Stimulated activated effector memory CD8-positive, alpha-beta T cell treated with anti-CD3 and anti-CD28 coated beads, Interleukin-12 subunit alpha, Interleukin-12 subunit beta, amount 100 ng/mL, for 72 hours (primary cell): ENCODE measurements around the gene HEPACAM2.

Experiments
- ATAC-seq: fragments of 150-1000 bp; cut with Tn5 transposase; 2 replicates; pipeline ENCODE4 v1.10.0; 2021
- DNase-seq, 2 donors: peaks; one replicate each; pipeline ENCODE4 v3.0.0; 2021 to 2022; ENCODE audit warnings: low spot score in 2 of 2
- H3K27ac Mint-ChIP-seq: one replicate; pipeline ENCODE4 v1.8.0; 2022; ENCODE audit warnings: mild to moderate bottlenecking, mixed read lengths
- H3K36me3 Mint-ChIP-seq: one replicate; pipeline ENCODE4 v1.8.0; 2022; ENCODE audit warnings: mild to moderate bottlenecking, mixed read lengths
- H3K4me1 Mint-ChIP-seq: one replicate; pipeline ENCODE4 v1.8.0; 2022; ENCODE audit warnings: mixed read lengths
- H3K4me3 Mint-ChIP-seq: one replicate; pipeline ENCODE4 v1.8.0; 2022; ENCODE audit warnings: mild to moderate bottlenecking, mixed read lengths
- H3K9me3 Mint-ChIP-seq: one replicate; pipeline ENCODE4 v1.8.0; 2022; ENCODE audit warnings: mixed read lengths

The HEPACAM2 gene

GRCh38 chr7:93219868-93220267 lies 6.4 kb downstream of the HEPACAM2 start:
- Mint-ChIP-seq H3K36me3 (no peaks in the 10 kb centered on the region), H3K27ac (no peak overlapping the region), H3K4me1 (no peaks in the 10 kb centered on the region), H3K9me3 (no peaks in the 10 kb centered on the region), H3K4me3 (no peak overlapping the region)
- ATAC-seq (no peak), DNase-seq (no peak)

GRCh38 chr7:93218997-93219827 lies 7.1 kb downstream of the HEPACAM2 start:
- no peaks in the 10 kb centered on the region for H3K4me1 Mint-ChIP-seq
- H3K36me3 Mint-ChIP-seq: no peaks in the 10 kb centered on the region
- no peaks in the 10 kb centered on the region for H3K9me3 Mint-ChIP-seq
- H3K4me3 Mint-ChIP-seq: no peak overlapping the region
- no peak for DNase-seq
- no peak for ATAC-seq
- no peak overlapping the region for H3K27ac Mint-ChIP-seq

- ATAC-seq (no peak), DNase-seq (no peak)
- Mint-ChIP-seq H3K4me1 (no peaks in the 10 kb centered on the region), H3K4me3 (no peak overlapping the region), H3K36me3 (no peaks in the 10 kb centered on the region), H3K27ac (no peak overlapping the region), H3K9me3 (no peaks in the 10 kb centered on the region)
Measured at GRCh38 chr7:93212881-93213280, 13.4 kb downstream of the HEPACAM2 start.

DNA sequence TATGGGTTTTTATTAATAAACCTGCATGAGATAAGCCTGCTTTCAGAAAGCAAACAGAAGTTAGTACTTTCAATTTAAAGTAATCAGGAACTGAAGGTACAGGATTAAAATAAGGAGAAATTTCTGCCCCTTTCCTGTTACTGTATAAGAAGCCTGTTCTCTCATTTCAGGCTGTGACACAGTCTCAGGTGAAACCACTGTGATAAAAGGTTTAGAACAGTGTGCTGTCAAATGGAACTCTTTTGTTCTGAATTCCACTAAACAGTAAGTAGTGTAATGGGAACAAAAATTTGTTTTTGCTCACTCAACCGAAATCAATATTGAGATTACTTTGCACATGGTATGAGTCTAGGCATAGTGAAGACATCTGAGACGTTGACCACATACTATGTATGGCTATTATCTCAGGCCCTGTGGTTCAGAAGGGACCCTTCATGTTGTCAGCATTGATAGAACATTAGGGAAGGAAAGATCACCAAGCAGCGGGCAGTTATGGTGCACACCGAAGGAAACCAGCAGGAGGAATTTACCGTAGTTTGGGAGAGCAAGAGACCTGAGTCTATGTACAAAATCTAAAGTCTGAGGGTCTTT lies 14.9 kb downstream of the HEPACAM2 start:
- Mint-ChIP-seq H3K4me3 (no peak overlapping the region), H3K9me3 (no peaks in the 10 kb centered on the region), H3K36me3 (no peaks in the 10 kb centered on the region), H3K27ac (no peak overlapping the region), H3K4me1 (no peaks in the 10 kb centered on the region)
- no peak for DNase-seq
- no peak for ATAC-seq

GRCh38 chr7:93205046-93205445 lies 21.2 kb downstream of the HEPACAM2 start:
- no peaks in the 10 kb centered on the region for H3K36me3 Mint-ChIP-seq
- no peak overlapping the region for H3K27ac Mint-ChIP-seq
- DNase-seq (no peak), ATAC-seq (no peak)
- H3K4me3 Mint-ChIP-seq: no peak overlapping the region
- no peaks in the 10 kb centered on the region for H3K9me3 Mint-ChIP-seq
- no peaks in the 10 kb centered on the region for H3K4me1 Mint-ChIP-seq

GRCh38 chr7:93203496-93203895 lies 22.8 kb downstream of the HEPACAM2 start:
- no peak for ATAC-seq
- H3K4me3 Mint-ChIP-seq: no peak overlapping the region
- no peaks in the 10 kb centered on the region for H3K36me3 Mint-ChIP-seq
- no peak overlapping the region for H3K27ac Mint-ChIP-seq
- H3K4me1 Mint-ChIP-seq: no peaks in the 10 kb centered on the region
- no peaks in the 10 kb centered on the region for H3K9me3 Mint-ChIP-seq
- DNase-seq: no peak

GRCh38 chr7:93202594-93203250 lies 23.5 kb downstream of the HEPACAM2 start:
- ATAC-seq (no peak), DNase-seq (no peak)
- Mint-ChIP-seq H3K4me3 (no peak overlapping the region), H3K36me3 (no peaks in the 10 kb centered on the region), H3K4me1 (no peaks in the 10 kb centered on the region), H3K9me3 (no peaks in the 10 kb centered on the region), H3K27ac (no peak overlapping the region)

DNA sequence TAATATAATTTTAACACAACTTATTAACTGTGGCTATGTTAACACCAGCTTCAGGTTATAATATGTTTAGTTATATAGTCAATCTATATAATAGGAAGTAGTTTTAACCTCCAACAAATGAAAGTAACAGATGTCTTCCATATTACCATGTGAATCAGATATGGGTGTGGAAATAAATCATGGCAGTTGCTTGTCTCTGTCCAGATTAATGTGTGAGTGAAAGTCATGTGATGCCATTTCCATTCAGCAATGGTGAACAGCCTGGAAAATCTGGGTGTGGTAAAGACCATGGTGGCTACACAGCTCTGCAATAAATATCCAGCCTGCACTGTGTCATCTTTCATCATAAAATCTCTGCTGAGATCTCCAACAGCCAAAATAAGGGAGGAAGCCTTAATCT lies 27.8 kb downstream of the HEPACAM2 start:
- H3K9me3 Mint-ChIP-seq: no peaks in the 10 kb centered on the region
- DNase-seq (no peak), ATAC-seq (no peak)
- H3K4me3 Mint-ChIP-seq: no peak overlapping the region
- H3K27ac Mint-ChIP-seq: no peak overlapping the region
- H3K36me3 Mint-ChIP-seq: no peaks in the 10 kb centered on the region
- H3K4me1 Mint-ChIP-seq: no peaks in the 10 kb centered on the region

GRCh38 chr7:93196336-93196735 lies 29.9 kb downstream of the HEPACAM2 start:
- no peak for DNase-seq
- no peaks in the 10 kb centered on the region for H3K4me1 Mint-ChIP-seq
- H3K36me3 Mint-ChIP-seq: no peaks in the 10 kb centered on the region
- ATAC-seq: no peak
- H3K4me3 Mint-ChIP-seq: no peak overlapping the region
- H3K27ac Mint-ChIP-seq: no peak overlapping the region
- H3K9me3 Mint-ChIP-seq: no peaks in the 10 kb centered on the region

DNA sequence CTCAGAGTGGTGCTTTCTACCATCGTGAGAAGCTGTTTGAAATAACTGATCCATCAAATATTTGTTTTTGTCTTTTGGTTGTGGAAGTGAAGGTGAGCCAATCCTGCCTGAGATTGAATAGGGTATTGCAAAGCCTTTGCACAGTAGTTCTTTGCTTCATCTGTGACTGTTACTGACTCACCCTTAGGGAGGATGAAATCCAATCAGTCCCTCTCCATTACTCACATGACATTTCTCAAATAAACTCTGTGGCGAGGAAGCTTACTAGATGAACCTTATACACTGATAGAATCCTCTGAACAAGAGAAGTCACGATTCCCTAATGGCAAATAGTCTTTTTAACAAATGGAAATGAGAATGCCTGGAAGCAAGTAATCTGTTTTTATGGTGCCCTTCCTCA lies 31.9 kb downstream of the HEPACAM2 start:
- DNase-seq (no peak), ATAC-seq (no peak)
- Mint-ChIP-seq H3K4me3 (no peak overlapping the region), H3K27ac (no peak overlapping the region), H3K9me3 (no peaks in the 10 kb centered on the region), H3K4me1 (no peaks in the 10 kb centered on the region), H3K36me3 (no peaks in the 10 kb centered on the region)

- Mint-ChIP-seq H3K4me1 (peaks cover 11% of the 10 kb centered on the region), H3K27ac (no peak overlapping the region), H3K36me3 (no peaks in the 10 kb centered on the region), H3K4me3 (no peak overlapping the region), H3K9me3 (no peaks in the 10 kb centered on the region)
- no peak for ATAC-seq
- DNase-seq: no peak
Measured at GRCh38 chr7:93188870-93189634, 37.2 kb downstream of the HEPACAM2 start.

DNA sequence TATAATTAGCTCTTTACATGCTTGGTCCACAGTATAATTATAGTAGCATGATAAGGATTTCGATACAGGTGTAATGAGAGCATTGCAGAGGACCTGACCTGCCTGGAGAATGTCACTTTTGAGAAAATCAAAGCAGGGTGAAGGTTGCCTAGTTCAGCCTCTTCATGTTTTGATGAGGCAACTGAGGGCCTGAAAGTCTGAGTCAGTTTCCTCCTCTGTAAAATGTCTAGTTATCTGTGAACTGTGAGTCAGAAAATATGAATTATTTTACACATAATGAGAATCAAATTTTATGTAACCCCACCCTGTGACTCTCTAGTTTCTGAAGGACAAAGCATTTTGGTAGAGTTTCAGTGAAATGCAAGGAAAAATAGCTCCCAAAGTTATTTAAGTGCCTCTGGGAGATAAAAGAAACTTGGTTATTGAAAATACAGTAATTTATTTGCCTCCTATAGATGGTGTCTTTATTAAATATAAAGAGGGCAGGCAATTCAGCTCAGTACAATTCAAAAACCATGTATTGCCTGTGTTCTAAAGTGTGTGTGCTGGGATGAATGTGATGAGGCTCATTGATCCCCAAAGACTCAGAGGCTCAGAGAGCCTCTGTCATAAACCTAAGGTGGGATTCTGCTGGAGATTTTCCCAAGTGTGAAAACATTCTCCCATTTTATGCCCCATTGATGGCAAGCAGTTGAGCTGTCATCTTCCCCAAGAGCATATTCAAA lies 40.8 kb downstream of the HEPACAM2 start:
- peak; percentile 98 for ATAC-seq
- Mint-ChIP-seq H3K27ac (no peak overlapping the region), H3K9me3 (no peaks in the 10 kb centered on the region), H3K4me1 (peaks cover 11% of the 10 kb centered on the region), H3K4me3 (no peak overlapping the region), H3K36me3 (no peaks in the 10 kb centered on the region)
- no peak for DNase-seq

DNA sequence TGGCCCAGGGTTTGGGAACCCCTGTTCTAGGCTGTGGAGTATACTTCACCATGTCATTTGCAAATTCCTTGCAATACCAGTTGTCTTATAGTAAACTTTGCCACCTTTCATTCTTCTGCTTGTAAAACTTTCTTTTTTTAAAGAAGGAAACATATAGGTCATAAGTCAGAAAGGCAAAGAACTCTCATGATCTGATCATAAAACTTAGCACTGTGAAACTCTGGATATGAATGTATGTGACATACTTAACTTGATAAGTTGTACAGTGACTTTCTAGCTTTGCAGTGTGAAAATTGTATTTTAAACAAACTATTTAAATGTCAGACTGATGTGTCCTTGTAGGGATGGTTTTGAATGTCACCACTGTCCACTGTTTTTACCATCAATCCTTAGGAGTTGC lies 47.1 kb downstream of the HEPACAM2 start:
- H3K36me3 Mint-ChIP-seq: no peaks in the 10 kb centered on the region
- no peak overlapping the region for H3K4me3 Mint-ChIP-seq
- no peak overlapping the region for H3K27ac Mint-ChIP-seq
- H3K4me1 Mint-ChIP-seq: peaks cover 7% of the 10 kb centered on the region
- peak; percentile 73 for ATAC-seq
- DNase-seq: no peak
- H3K9me3 Mint-ChIP-seq: no peaks in the 10 kb centered on the region

DNA sequence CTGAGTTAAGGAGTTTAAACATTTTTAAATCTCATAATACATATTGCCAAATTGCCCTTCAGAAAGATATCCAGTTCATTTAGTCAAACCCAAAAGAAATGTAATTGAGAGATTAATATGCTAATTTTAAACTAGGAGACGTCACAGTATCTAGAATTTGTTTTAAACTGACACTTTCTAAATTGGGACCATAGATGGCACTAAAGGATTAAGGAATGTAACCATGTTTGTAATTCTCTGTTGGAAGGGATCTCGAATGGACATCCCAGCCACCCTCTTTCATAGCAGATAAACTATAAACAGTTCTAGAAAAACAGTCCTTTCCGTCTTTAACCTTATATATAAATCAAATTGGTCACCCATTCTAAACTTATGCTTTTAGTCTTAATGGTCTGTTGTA lies 48.1 kb downstream of the HEPACAM2 start:
- Mint-ChIP-seq H3K27ac (no peak overlapping the region), H3K4me3 (no peak overlapping the region), H3K36me3 (no peaks in the 10 kb centered on the region), H3K9me3 (no peaks in the 10 kb centered on the region), H3K4me1 (peaks cover 7% of the 10 kb centered on the region)
- DNase-seq (no peak), ATAC-seq (no peak)
